PFSK-1 (cell line): Measurements from ENCODE around the gene ZNF138.

Source experiments
- POLR2AphosphoS5 ChIP-seq: IDR thresholded peaks from 2 replicates; pipeline ENCODE4 v1.6.1; 2012; ENCODE audit warnings: low read depth, mild to moderate bottlenecking, control low read depth, low read length, moderate library complexity
- TAF1 ChIP-seq: IDR thresholded peaks from 2 replicates; pipeline ENCODE4 v1.6.1; 2012; ENCODE audit warnings: low read length, control low read depth, borderline replicate concordance; ENCODE audit not compliant: insufficient read depth

- TF ChIP-seq TAF1 = no peak
- no peak for TF ChIP-seq POLR2AphosphoS5
These were observed 13.6 kb downstream of the ZNF138 start for GRCh38 chr7:64807731-64808365.
